ENCODE measurements around the gene BAZ2B. TPM values are rescaled to one million over a fixed set of nuclear protein-coding genes. Genes with fewer than 3 reads are reported as not detected.

Gene BAZ2B
- total RNA-seq, 1 experiment from 2014 or later, result 54.9 TPM

GRCh38 chr2:159613651-159614285 lies 2.6 kb downstream of the BAZ2B start:
- no peak overlapping the region for H4K5ac ChIP-seq (ENCODE audit: insufficient read length, low read depth, low read length)
- no peak overlapping the region for H4K8ac ChIP-seq (replicated peaks; ENCODE audit: insufficient read length, low read depth, low read length)
- Mint-ChIP-seq H3K36me3 (ENCODE audit: insufficient read depth in 1 of 3, low read depth in 3 of 3) (peaks cover 0 to 5% (median 0%) of the 10 kb centered on the region in 3 experiments; a peak in 2 of 7 replicates), H3K4me1 (peaks cover 38 to 45% of the 10 kb centered on the region in 2 experiments), H3K27ac (peak overlapping the region; percentile 4 to 99 (median 93); a peak in 5 of 7 replicates), H3K9me3 (peaks cover 0 to 2% of the 10 kb centered on the region in 2 experiments; a peak in 1 of 5 replicates), H3K4me3 (peak overlapping the region; percentile 79 to 96), H3K27me3 (ENCODE audit: low read depth) (no peaks in the 10 kb centered on the region)
- no peak overlapping the region for H2BK15ac ChIP-seq (ENCODE audit: low read depth, low read length)
- H3K9ac ChIP-seq (ENCODE audit: extremely low read depth, insufficient read length, low read length), result peak overlapping the region; percentile 66
- no peak overlapping the region for H2BK20ac ChIP-seq (ENCODE audit: low read depth, low read length, poor library complexity, severe bottlenecking)
- H4K20me1 ChIP-seq (ENCODE audit: control insufficient read depth, insufficient read depth, insufficient read length), result no peaks in the 10 kb centered on the region
- DNase-seq, result no peak
- no peak overlapping the region for H3K14ac ChIP-seq (ENCODE audit: insufficient read depth, low read length)
- peaks cover 18% of the 10 kb centered on the region; the same call in 1 of the 2 replicates for H3K79me2 ChIP-seq (ENCODE audit: insufficient read depth, low read length)
- no peak overlapping the region for H3K23ac ChIP-seq (ENCODE audit: insufficient read length, low read depth, low read length)
- peaks cover 3% of the 10 kb centered on the region for H3K23me2 ChIP-seq (ENCODE audit: insufficient read length, low read depth, low read length, poor library complexity, severe bottlenecking)
- H2BK5ac ChIP-seq (ENCODE audit: insufficient read length, low read length), result no peak overlapping the region
- no peak overlapping the region for H3T11ph ChIP-seq (ENCODE audit: low read length)
- H3K4ac ChIP-seq (ENCODE audit: low read depth, low read length), result no peak overlapping the region
- H3K56ac ChIP-seq (ENCODE audit: insufficient read length, low read depth, low read length), result no peak overlapping the region
- peak overlapping the region; percentile 62 for H3K4me2 ChIP-seq (ENCODE audit: insufficient read depth, insufficient read length, low read length)
- H3K27ac ChIP-seq (ENCODE audit: insufficient read length, low read depth, low read length), result no peak overlapping the region
- H2AK5ac ChIP-seq (ENCODE audit: insufficient read length, low read length), result no peak overlapping the region
- H3K18ac ChIP-seq (ENCODE audit: insufficient read length, low read depth, low read length), result no peak overlapping the region
- peaks cover 6% of the 10 kb centered on the region; the same call in 1 of the 2 replicates for H3K4me1 ChIP-seq (ENCODE audit: insufficient read depth, low read length)
- H3K79me1 ChIP-seq (ENCODE audit: insufficient read depth, low read depth, low read length, poor library complexity, severe bottlenecking), result no peaks in the 10 kb centered on the region
- H4K91ac ChIP-seq (ENCODE audit: insufficient read length, low read depth, low read length), result no peak overlapping the region
- no peaks in the 10 kb centered on the region for H3K9me3 ChIP-seq (ENCODE audit: control insufficient read depth, low read depth, low read length)
- no CpG with 5 or more reads among the region's 1 CpG for WGBS (ENCODE audit: extremely low coverage, insufficient read length, low lambda C conversion rate)
- no peak for TF ChIP-seq CTCF (conservative IDR thresholded peaks at IDR 0.05)
- H2AFZ ChIP-seq (ENCODE audit: low read length), result no peak overlapping the region
- H2BK12ac ChIP-seq (ENCODE audit: insufficient read length, low read depth, low read length), result no peak overlapping the region
- H2BK120ac ChIP-seq (ENCODE audit: low read depth, low read length, poor library complexity, severe bottlenecking), result no peak overlapping the region
- H3K27me3 ChIP-seq (ENCODE audit: insufficient read depth, low read length), result no peaks in the 10 kb centered on the region

Data from H9 (cell line).